Activated T-cell treated with anti-CD3 and anti-CD28 coated beads, Interleukin-2, amount 50 U/mL, for 4 hours (primary cell): Measurements from ENCODE around the gene UBR1. TPM values are rescaled to one million over a fixed set of nuclear protein-coding genes. Genes with fewer than 3 reads are reported as not detected.
A peak's percentile ranks its signal among the peaks of the same experiment; 100 is the strongest.

Source experiments
- ATAC-seq, 2 donors: fragments of 200-7000 bp; cut with Tn5 transposase; one replicate each; pipeline ENCODE4 v1.10.0; 2021
- DNase-seq: peaks from one replicate; pipeline ENCODE4 v3.0.0-alpha.2; 2020
- H3K27me3 Mint-ChIP-seq: one replicate; pipeline ENCODE4 v1.8.0; 2021; ENCODE audit warnings: low read depth, mixed read lengths
- H3K36me3 Mint-ChIP-seq: one replicate; pipeline ENCODE4 v1.8.0; 2022; ENCODE audit warnings: mixed read lengths; ENCODE audit not compliant: insufficient read depth
- H3K4me1 Mint-ChIP-seq: one replicate; pipeline ENCODE4 v1.8.0; 2021; ENCODE audit warnings: low read depth, mixed read lengths
- H3K4me3 Mint-ChIP-seq: one replicate; pipeline ENCODE4 v1.8.0; 2021; ENCODE audit warnings: mild to moderate bottlenecking, moderate library complexity, mixed read lengths
- H3K9me3 Mint-ChIP-seq: one replicate; pipeline ENCODE4 v1.8.0; 2021; ENCODE audit warnings: mixed read lengths
- total RNA-seq, 3 donors: library from RNA; stranded (reverse); gene quantifications; one replicate each; pipeline ENCODE4 v1.2.1, GENCODE V29; 2021

The UBR1 gene
- total RNA-seq, 3 donors from 2014 or later = 23.5 to 27.8 (median 24.8) TPM

DNA sequence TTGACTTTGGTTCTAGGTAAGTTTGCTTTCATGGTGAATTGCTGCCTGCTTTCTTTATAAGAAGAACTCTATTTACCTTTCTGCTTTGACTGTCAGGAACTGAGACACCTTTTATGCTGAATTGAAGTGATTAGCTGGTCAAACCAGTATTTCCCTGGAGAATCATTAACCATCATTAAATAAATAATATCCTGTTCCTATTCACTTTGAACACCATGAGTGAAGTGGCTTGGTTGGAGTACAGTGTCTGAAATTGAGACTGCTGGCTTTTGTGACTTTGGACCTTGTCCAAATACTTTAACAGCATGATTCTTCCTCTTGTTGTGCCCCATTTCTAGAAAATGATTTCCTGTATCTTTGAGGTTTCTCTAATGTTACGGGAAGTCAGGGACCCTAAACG lies 21.9 kb upstream of the UBR1 start:
- no peak for ATAC-seq
- Mint-ChIP-seq H3K36me3 (peaks cover 2% of the 10 kb centered on the region), H3K9me3 (peaks cover 3% of the 10 kb centered on the region), H3K27me3 (peaks cover 4% of the 10 kb centered on the region), H3K4me1 (peaks cover 8% of the 10 kb centered on the region), H3K4me3 (no peak overlapping the region)
- DNase-seq = no peak

DNA sequence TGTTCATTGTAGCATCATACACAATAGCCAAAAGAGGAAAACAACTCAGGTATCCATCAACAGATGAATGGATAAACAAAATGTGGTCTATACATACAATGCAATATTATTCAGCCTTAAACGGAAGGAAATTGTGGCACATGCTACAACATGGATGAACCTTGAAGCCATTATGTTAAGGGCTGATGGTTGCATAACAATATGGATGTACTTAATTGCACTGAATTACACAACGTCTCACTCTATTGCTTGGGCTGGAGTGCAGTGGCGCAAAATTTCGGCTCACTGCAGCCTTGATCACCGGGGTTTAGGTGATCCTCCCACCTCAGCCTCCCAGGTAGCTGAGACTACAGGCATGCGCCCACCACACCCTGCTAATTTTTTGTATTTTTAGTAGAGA lies 20.5 kb upstream of the UBR1 start:
- no peak for DNase-seq
- peaks cover 4% of the 10 kb centered on the region for H3K27me3 Mint-ChIP-seq
- H3K36me3 Mint-ChIP-seq = peaks cover 2% of the 10 kb centered on the region
- peaks cover 13% of the 10 kb centered on the region for H3K4me1 Mint-ChIP-seq
- H3K9me3 Mint-ChIP-seq = peaks cover 3% of the 10 kb centered on the region
- ATAC-seq = no peak
- no peak overlapping the region for H3K4me3 Mint-ChIP-seq

DNA sequence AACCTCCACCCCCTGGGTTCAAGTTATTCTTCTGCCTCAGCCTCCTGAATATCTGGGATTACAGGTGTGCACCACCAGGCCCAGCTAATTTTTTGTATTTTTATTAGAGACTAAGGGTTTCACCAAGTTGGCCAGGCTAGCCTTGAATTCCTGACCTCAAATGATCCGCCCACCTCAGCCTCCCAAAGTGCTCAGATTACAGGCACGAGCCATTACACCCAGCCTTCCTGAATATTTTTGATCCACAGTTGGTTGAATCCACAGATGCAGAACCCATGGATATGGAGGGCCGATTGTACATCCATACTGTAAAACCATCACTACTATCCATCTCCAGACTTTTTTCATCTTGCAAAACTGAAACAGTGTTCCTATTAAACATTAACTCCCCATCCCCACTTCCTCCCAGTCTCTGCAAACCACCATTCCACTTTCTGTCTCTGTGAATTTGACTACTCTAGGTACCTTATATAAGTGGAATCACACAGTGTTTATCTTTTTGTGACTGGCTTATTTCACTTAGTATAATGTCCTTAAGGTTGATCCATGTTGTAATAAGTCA lies 19.3 kb upstream of the UBR1 start:
- H3K27me3 Mint-ChIP-seq = peaks cover 4% of the 10 kb centered on the region
- no peak overlapping the region for H3K4me3 Mint-ChIP-seq
- peaks cover 3% of the 10 kb centered on the region for H3K9me3 Mint-ChIP-seq
- ATAC-seq (no peak), DNase-seq (no peak)
- peaks cover 13% of the 10 kb centered on the region for H3K4me1 Mint-ChIP-seq
- peaks cover 2% of the 10 kb centered on the region for H3K36me3 Mint-ChIP-seq

DNA sequence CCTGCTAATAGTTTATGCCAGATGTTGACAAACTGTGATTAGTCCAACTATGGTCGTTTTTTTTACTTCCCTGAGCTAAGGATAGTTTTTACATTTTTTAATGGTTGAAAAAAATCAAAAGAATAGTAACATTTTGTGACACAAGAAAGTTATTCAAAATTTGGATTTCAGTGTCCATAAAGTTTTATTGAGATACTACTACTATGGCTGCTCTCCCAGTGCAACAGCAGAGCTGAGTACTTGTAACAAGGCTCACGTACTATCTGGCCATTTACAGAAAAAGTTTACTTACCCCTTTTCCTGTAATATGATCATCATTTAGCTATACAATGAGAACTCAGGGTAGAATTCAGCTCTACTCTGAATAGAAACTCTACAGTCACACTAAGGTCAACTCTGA lies 16.0 kb upstream of the UBR1 start:
- Mint-ChIP-seq H3K36me3 (no peaks in the 10 kb centered on the region), H3K9me3 (no peaks in the 10 kb centered on the region), H3K27me3 (peaks cover 6% of the 10 kb centered on the region), H3K4me3 (no peak overlapping the region), H3K4me1 (peaks cover 14% of the 10 kb centered on the region)
- DNase-seq (no peak), ATAC-seq (no peak)

DNA sequence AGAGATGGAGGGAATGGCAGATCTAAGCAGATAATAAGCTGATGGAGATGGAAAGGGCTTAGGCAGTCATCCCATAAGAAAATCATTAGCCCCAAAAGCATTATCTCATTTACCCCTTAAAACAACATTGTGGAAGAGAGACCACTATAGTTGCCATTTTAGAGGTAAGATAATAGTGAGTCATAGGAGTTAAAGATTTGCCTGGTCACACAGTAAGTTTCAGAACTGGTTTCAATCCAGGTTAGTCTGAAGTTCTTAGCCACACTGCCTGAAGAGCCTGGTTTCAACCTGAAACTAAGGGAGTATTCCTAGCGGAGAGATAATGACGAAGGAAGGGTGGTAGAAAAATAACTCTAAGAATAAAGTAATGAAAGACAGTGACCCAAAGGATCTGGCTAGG lies 13.0 kb upstream of the UBR1 start:
- DNase-seq (no peak), ATAC-seq (no peak)
- H3K4me1 Mint-ChIP-seq = peaks cover 14% of the 10 kb centered on the region
- peaks cover 6% of the 10 kb centered on the region for H3K27me3 Mint-ChIP-seq
- no peaks in the 10 kb centered on the region for H3K36me3 Mint-ChIP-seq
- H3K9me3 Mint-ChIP-seq = no peaks in the 10 kb centered on the region
- no peak overlapping the region for H3K4me3 Mint-ChIP-seq

DNA sequence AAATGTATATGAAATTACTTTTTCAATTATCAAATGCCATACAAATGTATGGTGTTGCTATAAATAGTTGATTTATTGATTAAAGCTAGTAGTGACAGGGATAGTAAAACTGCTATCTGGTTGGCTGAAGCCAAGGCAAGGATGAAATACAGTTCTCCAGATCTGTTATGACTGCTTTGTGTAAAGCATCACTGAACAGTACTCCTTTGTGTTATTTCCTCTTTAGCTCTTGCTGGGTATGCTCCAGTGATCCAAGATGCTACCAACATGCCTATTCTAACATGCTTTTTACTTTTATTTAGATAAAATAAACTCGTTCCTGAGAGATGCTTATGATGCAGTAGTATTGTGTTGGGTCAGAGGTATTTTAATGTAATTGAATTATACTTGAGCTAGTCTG lies 12.4 kb upstream of the UBR1 start:
- Mint-ChIP-seq H3K27me3 (peaks cover 6% of the 10 kb centered on the region), H3K9me3 (no peaks in the 10 kb centered on the region), H3K4me3 (no peak overlapping the region), H3K36me3 (no peaks in the 10 kb centered on the region), H3K4me1 (peaks cover 13% of the 10 kb centered on the region)
- DNase-seq = no peak
- ATAC-seq = no peak

DNA sequence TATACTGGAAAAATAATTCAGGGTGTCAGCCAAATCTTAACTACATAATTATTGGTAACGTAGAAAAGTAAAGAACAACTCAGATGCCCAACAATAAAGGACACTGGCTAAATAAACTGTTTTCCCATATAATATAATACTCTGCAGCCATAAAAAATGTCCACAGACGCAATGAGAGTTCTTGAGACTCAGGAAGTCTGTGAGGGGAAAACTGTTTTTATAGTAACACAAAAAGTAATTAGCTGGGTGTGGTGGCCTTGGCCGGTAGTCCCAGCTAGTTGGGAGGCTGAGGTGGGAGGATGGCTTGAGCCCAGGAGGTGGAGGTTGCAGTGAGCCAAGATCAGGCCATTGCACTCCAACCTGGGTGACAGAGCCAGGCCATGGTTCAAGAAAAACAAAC lies 5.5 kb upstream of the UBR1 start:
- Mint-ChIP-seq H3K9me3 (no peaks in the 10 kb centered on the region), H3K4me1 (peaks cover 5% of the 10 kb centered on the region), H3K36me3 (no peaks in the 10 kb centered on the region), H3K4me3 (no peak overlapping the region), H3K27me3 (peaks cover 5% of the 10 kb centered on the region)
- DNase-seq = no peak
- ATAC-seq = no peak

DNA sequence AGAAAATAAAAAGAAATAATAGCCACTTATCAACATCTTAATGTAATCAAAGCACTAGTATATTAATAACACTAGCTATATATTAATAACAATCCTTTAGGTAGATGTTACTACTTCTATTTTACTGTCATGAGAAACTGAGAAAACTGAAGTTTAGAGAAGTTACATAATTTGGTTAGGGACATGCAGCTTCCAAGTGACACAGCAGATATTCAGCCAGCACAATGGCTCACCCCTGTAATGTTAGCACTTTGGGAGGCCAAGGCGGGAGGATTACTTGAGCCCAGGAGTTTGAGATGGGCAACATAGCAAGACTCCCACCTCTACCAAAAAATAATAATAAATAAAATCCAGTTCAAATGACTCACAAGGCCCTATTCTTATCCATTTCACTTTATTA lies 1.9 kb upstream of the UBR1 start:
- peaks cover 5% of the 10 kb centered on the region for H3K27me3 Mint-ChIP-seq
- H3K4me3 Mint-ChIP-seq = no peak overlapping the region
- H3K36me3 Mint-ChIP-seq = peaks cover 4% of the 10 kb centered on the region
- peaks cover 37% of the 10 kb centered on the region for H3K4me1 Mint-ChIP-seq
- ATAC-seq (no peak), DNase-seq (no peak)
- H3K9me3 Mint-ChIP-seq = no peaks in the 10 kb centered on the region

DNA sequence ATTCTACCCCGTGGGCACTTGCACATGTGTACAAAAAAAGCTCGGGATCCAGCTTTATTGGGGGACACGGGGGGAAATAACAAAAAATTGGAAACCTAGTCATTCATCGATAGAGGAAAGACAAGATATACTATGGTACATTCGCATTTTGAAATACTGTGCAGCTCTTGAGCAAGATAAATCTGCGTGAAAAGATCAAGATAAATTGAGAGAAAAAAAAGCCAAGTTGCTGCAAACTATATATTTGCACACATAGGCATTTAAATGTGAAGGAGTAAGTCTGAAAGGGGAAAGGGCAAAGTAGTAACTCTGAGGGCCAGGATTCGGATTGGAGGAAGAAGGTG lies 620 bp upstream of the UBR1 start:
- H3K9me3 Mint-ChIP-seq = no peaks in the 10 kb centered on the region
- no peak for ATAC-seq
- peaks cover 46% of the 10 kb centered on the region for H3K4me1 Mint-ChIP-seq
- H3K4me3 Mint-ChIP-seq = peak overlapping the region; percentile 97
- H3K36me3 Mint-ChIP-seq = peaks cover 12% of the 10 kb centered on the region
- H3K27me3 Mint-ChIP-seq = peaks cover 5% of the 10 kb centered on the region
- no peak for DNase-seq

DNA sequence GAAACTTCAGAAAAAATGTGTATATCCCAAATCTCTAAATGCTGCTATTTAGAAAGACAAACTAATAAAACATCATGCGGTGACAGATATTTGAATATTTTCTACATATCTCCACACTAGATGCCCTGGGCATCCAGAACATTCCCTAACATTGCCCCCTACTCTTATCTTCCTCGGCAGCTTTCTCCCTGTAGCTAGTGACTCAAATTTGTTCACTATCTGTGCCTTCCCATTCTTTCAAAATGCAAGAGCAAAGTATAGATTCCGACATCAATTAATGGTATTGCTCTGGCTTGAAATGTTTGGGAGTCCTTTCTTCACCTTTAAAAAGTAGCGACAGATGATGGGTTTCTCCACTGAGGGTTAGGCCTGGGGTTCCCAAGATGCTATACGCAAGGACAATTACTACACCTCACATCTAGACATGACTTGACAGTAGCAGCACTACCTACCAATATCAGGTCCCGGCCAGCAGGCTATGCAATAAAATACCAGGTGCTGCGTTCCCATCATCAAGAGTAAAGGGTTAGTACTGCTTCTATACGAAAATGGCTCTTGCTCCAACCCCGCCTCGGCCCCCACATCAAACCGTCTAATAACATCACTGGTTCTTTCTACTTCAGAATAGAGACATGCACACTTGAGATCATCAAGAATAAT lies 631 bp downstream of the UBR1 start:
- DNase-seq (peak; percentile 8), ATAC-seq (peak; percentile 35 to 39)
- peaks cover 21% of the 10 kb centered on the region for H3K36me3 Mint-ChIP-seq
- peak overlapping the region; percentile 97 for H3K4me3 Mint-ChIP-seq
- H3K27me3 Mint-ChIP-seq = peaks cover 5% of the 10 kb centered on the region
- H3K4me1 Mint-ChIP-seq = peaks cover 56% of the 10 kb centered on the region
- H3K9me3 Mint-ChIP-seq = no peaks in the 10 kb centered on the region

DNA sequence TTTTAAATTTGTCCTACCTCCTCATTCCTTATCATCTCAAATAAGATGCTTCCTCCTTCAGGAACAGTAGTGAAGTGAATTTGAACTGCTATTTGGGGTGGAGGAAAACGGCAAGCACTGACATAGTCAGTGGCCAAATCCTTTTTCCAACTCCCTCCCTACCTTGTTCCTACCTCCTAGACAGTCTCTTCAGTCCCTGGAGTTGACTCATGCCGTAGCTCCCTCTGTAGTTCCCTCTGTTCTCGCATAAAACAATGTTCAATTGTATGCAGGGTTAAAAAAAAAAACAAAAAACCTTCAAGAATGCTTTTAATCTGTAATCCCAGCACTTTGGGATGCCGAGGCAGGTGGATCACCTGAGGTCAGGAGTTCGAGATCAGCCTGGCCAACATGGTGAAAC lies 1.4 kb downstream of the UBR1 start:
- Mint-ChIP-seq H3K9me3 (no peaks in the 10 kb centered on the region), H3K4me1 (peaks cover 60% of the 10 kb centered on the region), H3K4me3 (peak overlapping the region; percentile 63), H3K27me3 (peaks cover 5% of the 10 kb centered on the region), H3K36me3 (peaks cover 25% of the 10 kb centered on the region)
- no peak for DNase-seq
- no peak for ATAC-seq

DNA sequence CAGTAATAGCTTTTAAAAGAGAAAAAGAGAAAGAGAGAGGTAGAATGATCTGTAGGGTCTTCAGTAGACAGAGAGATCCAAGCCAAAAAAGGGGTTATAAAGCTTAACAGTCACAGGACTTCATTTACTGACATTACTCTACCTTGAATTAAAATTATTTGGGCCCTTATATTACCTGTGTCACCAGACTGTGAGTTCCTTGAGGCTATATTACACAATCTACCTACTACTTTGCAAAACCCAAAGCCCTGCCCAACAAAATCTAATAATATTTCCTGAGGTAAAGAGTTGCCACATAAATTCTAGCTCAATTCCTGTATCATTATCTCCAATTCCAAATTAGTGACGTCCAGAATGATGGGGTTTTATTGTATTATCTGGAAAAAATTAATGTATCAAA lies 1.9 kb downstream of the UBR1 start:
- no peak for DNase-seq
- Mint-ChIP-seq H3K27me3 (peaks cover 5% of the 10 kb centered on the region), H3K4me3 (peak overlapping the region; percentile 40), H3K4me1 (peaks cover 60% of the 10 kb centered on the region), H3K36me3 (peaks cover 25% of the 10 kb centered on the region), H3K9me3 (no peaks in the 10 kb centered on the region)
- ATAC-seq = no peak

DNA sequence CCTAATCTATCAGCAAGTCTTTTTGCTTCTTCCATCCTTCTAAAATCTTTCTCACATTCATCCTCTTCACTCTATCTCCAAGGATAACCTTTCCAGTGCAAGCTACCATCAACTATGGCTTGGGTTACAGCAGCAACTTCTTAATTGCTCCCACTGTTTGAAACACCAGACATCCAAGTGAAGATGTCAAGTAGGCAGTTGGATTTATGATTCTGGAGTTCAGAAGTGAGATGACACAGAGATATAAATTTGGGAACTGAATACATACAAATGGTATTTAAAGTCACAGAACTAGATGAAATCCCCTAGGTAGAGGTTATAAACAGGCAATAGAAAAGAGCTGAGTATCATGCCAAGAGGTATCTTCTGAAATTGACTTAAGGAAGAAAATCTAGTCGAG lies 3.7 kb downstream of the UBR1 start:
- Mint-ChIP-seq H3K36me3 (peaks cover 31% of the 10 kb centered on the region), H3K9me3 (no peaks in the 10 kb centered on the region), H3K4me1 (peaks cover 67% of the 10 kb centered on the region), H3K4me3 (no peak overlapping the region), H3K27me3 (no peaks in the 10 kb centered on the region)
- ATAC-seq (no peak), DNase-seq (no peak)

DNA sequence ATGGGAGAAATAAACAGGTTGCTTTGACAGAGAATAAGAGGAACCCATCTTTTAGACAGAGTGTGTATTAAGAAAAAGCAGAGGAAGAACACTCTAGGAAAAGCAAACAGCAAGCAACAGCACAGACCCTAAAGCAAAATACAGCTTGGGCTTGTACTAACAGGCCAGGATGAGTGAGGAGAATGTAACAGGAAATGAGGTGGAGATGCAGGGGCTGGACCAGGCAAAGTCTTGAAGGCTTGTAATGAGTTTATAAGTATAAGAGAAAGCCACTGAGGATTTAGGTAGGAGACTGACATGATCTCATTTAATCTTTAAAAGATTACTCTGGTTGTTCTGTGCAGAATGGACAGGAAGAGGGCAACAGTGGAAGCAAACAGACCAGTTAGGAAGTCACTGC lies 4.9 kb downstream of the UBR1 start:
- ATAC-seq (no peak), DNase-seq (no peak)
- no peaks in the 10 kb centered on the region for H3K27me3 Mint-ChIP-seq
- H3K4me1 Mint-ChIP-seq = peaks cover 66% of the 10 kb centered on the region
- H3K36me3 Mint-ChIP-seq = peaks cover 37% of the 10 kb centered on the region
- H3K9me3 Mint-ChIP-seq = no peaks in the 10 kb centered on the region
- H3K4me3 Mint-ChIP-seq = no peak overlapping the region

DNA sequence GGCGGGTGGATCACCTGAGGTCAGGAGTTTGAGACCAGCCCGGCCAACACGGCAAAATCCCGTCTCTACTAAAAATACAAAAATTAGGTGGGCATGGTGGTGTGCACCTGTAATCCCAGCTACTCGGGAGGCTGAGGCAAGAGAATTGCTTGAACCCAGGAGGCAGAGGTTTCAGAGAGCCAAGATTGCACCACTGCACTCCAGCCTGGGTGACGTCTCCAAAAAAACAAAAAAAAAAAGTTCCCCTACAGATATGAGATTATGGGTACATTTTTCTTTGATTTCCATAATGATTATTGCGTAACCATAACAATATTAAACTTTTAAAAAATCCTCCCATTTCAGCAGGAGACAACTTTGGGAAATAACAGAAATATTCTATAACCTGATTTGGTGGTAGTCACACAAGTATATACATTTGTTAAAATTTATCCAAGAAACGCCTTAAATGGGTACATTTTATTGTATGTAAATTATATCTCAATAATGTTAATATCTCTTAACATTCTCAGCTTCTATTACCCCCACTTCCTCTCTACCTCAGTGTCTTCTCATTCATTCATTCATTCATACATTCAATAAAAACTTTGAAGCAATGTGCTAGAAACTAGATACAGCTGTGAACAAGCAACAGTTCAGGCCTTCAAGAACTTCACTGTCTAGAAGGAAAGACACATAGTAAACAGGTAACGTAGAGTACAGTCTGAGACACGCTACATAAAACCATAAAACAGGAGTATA lies 6.6 kb downstream of the UBR1 start:
- Mint-ChIP-seq H3K9me3 (no peaks in the 10 kb centered on the region), H3K36me3 (peaks cover 40% of the 10 kb centered on the region), H3K4me3 (no peak overlapping the region), H3K27me3 (no peaks in the 10 kb centered on the region), H3K4me1 (peaks cover 64% of the 10 kb centered on the region)
- ATAC-seq (no peak), DNase-seq (no peak)
